Measurements from ENCODE around the gene CCDC61. TPM values are rescaled to one million over a fixed set of nuclear protein-coding genes. Genes with fewer than 3 reads are reported as not detected.
A peak's percentile ranks its signal among the peaks of the same experiment; 100 is the strongest.

The CCDC61 gene
- total RNA-seq, 1 experiment from 2014 or later = 6.3 TPM

DNA sequence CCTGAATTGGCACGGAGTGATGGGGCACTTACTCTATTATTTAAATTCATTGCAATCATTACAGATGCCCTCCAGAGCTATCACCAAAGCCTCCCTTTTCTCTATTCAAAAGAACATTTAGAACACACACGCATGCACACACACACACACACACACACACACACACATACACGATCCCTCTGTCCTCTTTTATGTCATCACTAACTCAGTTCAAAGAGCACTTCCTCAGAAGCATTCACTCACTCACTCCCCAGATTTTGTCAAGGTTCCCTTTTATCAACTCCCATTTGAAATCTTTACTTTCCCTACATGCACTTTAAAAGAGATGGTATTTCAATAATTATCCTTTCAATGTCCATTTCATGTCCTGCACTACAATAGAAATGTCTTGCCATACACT lies 67.9 kb downstream of the CCDC61 start:
- no peak overlapping the region for H3K9ac ChIP-seq (ENCODE audit: low read length)
- peaks cover 31% of the 10 kb centered on the region for H3K27me3 ChIP-seq (ENCODE audit: low read length)
- TF ChIP-seq, protein P1, sequence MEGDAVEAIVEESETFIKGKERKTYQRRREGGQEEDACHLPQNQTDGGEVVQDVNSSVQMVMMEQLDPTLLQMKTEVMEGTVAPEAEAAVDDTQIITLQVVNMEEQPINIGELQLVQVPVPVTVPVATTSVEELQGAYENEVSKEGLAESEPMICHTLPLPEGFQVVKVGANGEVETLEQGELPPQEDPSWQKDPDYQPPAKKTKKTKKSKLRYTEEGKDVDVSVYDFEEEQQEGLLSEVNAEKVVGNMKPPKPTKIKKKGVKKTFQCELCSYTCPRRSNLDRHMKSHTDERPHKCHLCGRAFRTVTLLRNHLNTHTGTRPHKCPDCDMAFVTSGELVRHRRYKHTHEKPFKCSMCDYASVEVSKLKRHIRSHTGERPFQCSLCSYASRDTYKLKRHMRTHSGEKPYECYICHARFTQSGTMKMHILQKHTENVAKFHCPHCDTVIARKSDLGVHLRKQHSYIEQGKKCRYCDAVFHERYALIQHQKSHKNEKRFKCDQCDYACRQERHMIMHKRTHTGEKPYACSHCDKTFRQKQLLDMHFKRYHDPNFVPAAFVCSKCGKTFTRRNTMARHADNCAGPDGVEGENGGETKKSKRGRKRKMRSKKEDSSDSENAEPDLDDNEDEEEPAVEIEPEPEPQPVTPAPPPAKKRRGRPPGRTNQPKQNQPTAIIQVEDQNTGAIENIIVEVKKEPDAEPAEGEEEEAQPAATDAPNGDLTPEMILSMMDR (conservative IDR thresholded peaks at IDR 0.05; ENCODE audit: low read depth, low read length) = no peak
- TF ChIP-seq EZH2 (IDR thresholded peaks at IDR 0.05; ENCODE audit: low read length, unreplicated experiment) (no peak), EZH2phosphoT487 (IDR thresholded peaks at IDR 0.05; ENCODE audit: borderline replicate concordance, low read length) (no peak)
- ChIA-PET POLR2A (ENCODE audit: unreplicated experiment) (no interaction called here), CTCF (no interaction called here)
- no peak for ATAC-seq
- H3K4me2 ChIP-seq (ENCODE audit: low read length) = no peak overlapping the region
- intact Hi-C loops (cut with micrococcal nuclease) = no loop called here
- H3K4me1 ChIP-seq (ENCODE audit: insufficient read depth, low read length) = peaks cover 15% of the 10 kb centered on the region
- H3K79me2 ChIP-seq (ENCODE audit: low read length) = no peaks in the 10 kb centered on the region
- no peaks in the 10 kb centered on the region for H3F3A ChIP-seq (ENCODE audit: low read length, unreplicated experiment)
- no peaks in the 10 kb centered on the region for H3K9me2 ChIP-seq (replicated peaks; ENCODE audit: low read length)
- no peak overlapping the region for H3K4me3 ChIP-seq (ENCODE audit: low read length)
- H3K27ac ChIP-seq (ENCODE audit: low read length) = no peak overlapping the region
- no TSS peak for BruUV-seq (replicated peaks)
- no peak overlapping the region for H2AFZ ChIP-seq (ENCODE audit: low read length)
- H3K9me3 ChIP-seq (ENCODE audit: low read length) = no peaks in the 10 kb centered on the region
- no peaks in the 10 kb centered on the region for H4K20me1 ChIP-seq (ENCODE audit: low read length)
- H3K36me3 ChIP-seq (ENCODE audit: low read depth, low read length) = no peaks in the 10 kb centered on the region
- DNase-seq = no peak

DNA sequence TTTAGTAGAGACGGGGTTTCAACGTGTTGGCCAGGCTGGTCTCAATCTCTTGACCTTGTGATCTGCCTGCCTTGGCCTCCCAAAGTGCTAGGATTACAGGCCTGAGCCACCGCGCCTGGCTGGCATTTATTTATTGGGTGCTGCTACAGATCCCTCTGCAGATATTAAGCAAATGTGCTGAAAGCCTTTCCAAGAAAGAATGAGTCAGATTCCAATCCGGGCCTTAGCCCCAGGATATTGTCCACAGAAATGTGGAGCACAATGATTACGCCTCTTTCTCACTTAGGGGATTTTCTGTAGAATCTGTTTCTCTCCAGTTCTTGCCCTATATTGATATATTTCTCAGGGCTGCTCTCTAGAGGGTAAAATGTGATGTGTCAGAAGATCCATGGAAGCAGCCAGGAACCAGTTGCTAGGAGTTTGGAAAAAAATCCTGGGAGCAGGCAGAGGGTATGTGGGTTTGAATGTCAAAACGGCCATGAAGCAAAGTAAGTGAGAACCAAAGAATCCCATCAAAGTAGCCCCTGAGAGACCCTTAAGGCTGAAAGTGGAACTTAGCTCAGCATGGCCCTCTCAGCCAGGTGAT lies 70.3 kb downstream of the CCDC61 start:
- Histone ChIP-seq H3F3A (ENCODE audit: low read length, unreplicated experiment) (no peaks in the 10 kb centered on the region), H3K79me2 (ENCODE audit: low read length) (no peaks in the 10 kb centered on the region), H3K9me3 (ENCODE audit: low read length) (no peaks in the 10 kb centered on the region), H3K27me3 (ENCODE audit: low read length) (peaks cover 8% of the 10 kb centered on the region), H3K36me3 (ENCODE audit: low read depth, low read length) (no peaks in the 10 kb centered on the region), H3K9me2 (replicated peaks; ENCODE audit: low read length) (no peaks in the 10 kb centered on the region), H3K4me2 (ENCODE audit: low read length) (no peak overlapping the region), H3K4me3 (ENCODE audit: low read length) (no peak overlapping the region), H3K4me1 (ENCODE audit: insufficient read depth, low read length) (peaks cover 37% of the 10 kb centered on the region), H3K9ac (ENCODE audit: low read length) (no peak overlapping the region), H4K20me1 (ENCODE audit: low read length) (no peaks in the 10 kb centered on the region), H3K27ac (ENCODE audit: low read length) (no peak overlapping the region), H2AFZ (ENCODE audit: low read length) (no peak overlapping the region)
- ATAC-seq = no peak
- ChIA-PET CTCF (no interaction called here), POLR2A (ENCODE audit: unreplicated experiment) (no interaction called here)
- no peak for TF ChIP-seq EZH2 (IDR thresholded peaks at IDR 0.05; ENCODE audit: low read length, unreplicated experiment)
- TF ChIP-seq EZH2phosphoT487 (IDR thresholded peaks at IDR 0.05; ENCODE audit: borderline replicate concordance, low read length) = no peak
- TF ChIP-seq, protein P1 (conservative IDR thresholded peaks at IDR 0.05; ENCODE audit: low read depth, low read length) = no peak
- BruUV-seq (replicated peaks) = no TSS peak
- peak; percentile 63 for DNase-seq
- intact Hi-C loops (cut with micrococcal nuclease) = no loop called here

DNA sequence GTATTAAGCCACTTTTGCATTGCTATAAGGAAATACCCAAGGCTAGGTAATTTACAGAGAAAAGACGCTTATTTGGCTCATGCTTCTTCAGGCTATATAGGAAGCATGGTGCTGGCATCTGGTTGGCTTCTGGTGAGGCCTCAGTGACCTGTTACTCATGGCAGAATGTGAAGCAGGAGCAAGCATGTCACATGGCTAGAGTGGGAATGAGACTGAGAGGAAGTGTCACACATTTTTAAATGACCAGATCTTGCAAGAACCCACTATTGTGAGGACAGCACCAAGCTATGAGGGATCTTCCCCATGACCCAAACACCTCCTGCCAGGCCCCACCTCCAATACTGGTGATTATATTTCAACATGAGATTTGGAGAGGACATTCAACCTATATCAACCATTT lies 71.2 kb downstream of the CCDC61 start:
- Histone ChIP-seq H3K36me3 (ENCODE audit: low read depth, low read length) (no peaks in the 10 kb centered on the region), H3K9me2 (replicated peaks; ENCODE audit: low read length) (no peaks in the 10 kb centered on the region), H3K4me1 (ENCODE audit: insufficient read depth, low read length) (peaks cover 38% of the 10 kb centered on the region), H3K27me3 (ENCODE audit: low read length) (peaks cover 8% of the 10 kb centered on the region), H3K4me2 (ENCODE audit: low read length) (no peak overlapping the region), H3K27ac (ENCODE audit: low read length) (no peak overlapping the region), H3K4me3 (ENCODE audit: low read length) (no peak overlapping the region), H3K9me3 (ENCODE audit: low read length) (no peaks in the 10 kb centered on the region), H4K20me1 (ENCODE audit: low read length) (no peaks in the 10 kb centered on the region), H3K9ac (ENCODE audit: low read length) (no peak overlapping the region), H2AFZ (ENCODE audit: low read length) (no peak overlapping the region), H3K79me2 (ENCODE audit: low read length) (no peaks in the 10 kb centered on the region), H3F3A (ENCODE audit: low read length, unreplicated experiment) (no peaks in the 10 kb centered on the region)
- intact Hi-C loops (cut with micrococcal nuclease) = no loop called here
- ATAC-seq (no peak), DNase-seq (no peak)
- ChIA-PET POLR2A (ENCODE audit: unreplicated experiment) (no interaction called here), CTCF (no interaction called here)
- BruUV-seq (replicated peaks) = no TSS peak
- TF ChIP-seq, protein P1 (conservative IDR thresholded peaks at IDR 0.05; ENCODE audit: low read depth, low read length) = no peak
- no peak for TF ChIP-seq EZH2 (IDR thresholded peaks at IDR 0.05; ENCODE audit: low read length, unreplicated experiment)
- no peak for TF ChIP-seq EZH2phosphoT487 (IDR thresholded peaks at IDR 0.05; ENCODE audit: borderline replicate concordance, low read length)

All from PC-3 (cell line).